ENCODE data around the gene SERINC4.

The SERINC4 gene

GRCh38 chr15:43762824-43763223 is 37.2 kb downstream of the SERINC4 start:
- no peak overlapping the region for H3K4me3 ChIP-seq (ENCODE audit: low read depth, low read length)
- no peak for TF ChIP-seq CTCF (IDR thresholded peaks at IDR 0.05; ENCODE audit: low read depth, low read length)

GRCh38 chr15:43751885-43752284 is 48.1 kb downstream of the SERINC4 start:
- no peak overlapping the region for H3K4me3 ChIP-seq (ENCODE audit: low read depth, low read length)
- TF ChIP-seq CTCF (IDR thresholded peaks at IDR 0.05; ENCODE audit: low read depth, low read length) = no peak

- TF ChIP-seq CTCF (IDR thresholded peaks at IDR 0.05; ENCODE audit: low read depth, low read length) = no peak
- no peak overlapping the region for H3K4me3 ChIP-seq (ENCODE audit: low read depth, low read length)
Observed at GRCh38 chr15:43749690-43750345, 50.2 kb downstream of the SERINC4 start.

GRCh38 chr15:43748376-43748775 is 51.6 kb downstream of the SERINC4 start:
- no peak overlapping the region; the same call in 1 of the 2 replicates for H3K4me3 ChIP-seq (ENCODE audit: low read depth, low read length)
- no peak for TF ChIP-seq CTCF (IDR thresholded peaks at IDR 0.05; ENCODE audit: low read depth, low read length)

- H3K4me3 ChIP-seq (ENCODE audit: low read depth, low read length) = peak overlapping the region; percentile 78
Observed at GRCh38 chr15:43746903-43747309, 53.1 kb downstream of the SERINC4 start.

GRCh38 chr15:43746245-43746902 is 53.6 kb downstream of the SERINC4 start, which contains the start of gene PDIA3:
Gene PDIA3, plus strand, starts transcription at chr15:43746438. Its CDS starts 102 bp downstream, at chr15:43746540.
- H3K4me3 ChIP-seq (ENCODE audit: low read depth, low read length) = peak within 1 kb of the TSS; percentile 78

Measured in WI38 (cell line).